PC-9 (cell line): ENCODE measurements around the gene MOV10.

Experiments used
- EZH2 ChIP-seq: fragments of 200-600 bp; sonication (generic); IDR thresholded peaks from 2 replicates; pipeline ENCODE4 v1.8.0; 2017; ENCODE audit warnings: antibody characterized with exemption, low read depth
- TF ChIP-seq, protein P1 (sequence below): fragments of 200-600 bp; sonication (generic); conservative IDR thresholded peaks from 2 replicates; pipeline ENCODE4 v1.6.1; 2017; ENCODE audit warnings: mixed run types, antibody characterized with exemption, mild to moderate bottlenecking, moderate library complexity

DNA sequence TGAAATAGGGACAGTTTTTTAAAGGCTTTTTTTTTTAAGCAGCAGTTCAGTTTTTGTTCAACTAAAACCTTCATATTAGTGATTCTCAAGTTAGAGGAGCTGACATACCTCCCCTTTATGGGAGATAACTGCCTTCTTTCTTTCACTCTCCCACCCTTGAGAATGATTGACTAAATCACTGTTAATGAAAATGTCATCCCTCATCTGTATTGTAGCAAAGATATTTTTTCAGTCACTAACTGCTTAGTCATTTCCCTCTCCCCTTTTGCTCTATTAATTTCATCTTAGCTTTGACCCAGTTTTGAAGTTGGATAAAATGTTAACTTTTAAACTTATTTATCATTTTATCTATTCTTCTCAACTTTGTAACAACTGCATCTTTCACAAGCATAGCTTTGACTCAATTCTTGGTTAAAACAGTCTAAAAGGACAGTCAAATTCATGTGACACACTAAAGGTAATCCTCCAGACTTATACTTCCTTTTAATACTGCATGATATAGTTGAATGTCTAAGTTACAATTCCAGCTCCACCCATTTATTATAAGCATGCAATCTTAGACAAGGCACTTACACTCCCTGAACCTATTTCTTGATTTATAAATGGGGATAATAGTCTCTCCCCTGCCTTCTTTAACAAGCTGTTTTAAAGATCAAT lies 37.7 kb upstream of the MOV10 start:
- TF ChIP-seq, protein P1, sequence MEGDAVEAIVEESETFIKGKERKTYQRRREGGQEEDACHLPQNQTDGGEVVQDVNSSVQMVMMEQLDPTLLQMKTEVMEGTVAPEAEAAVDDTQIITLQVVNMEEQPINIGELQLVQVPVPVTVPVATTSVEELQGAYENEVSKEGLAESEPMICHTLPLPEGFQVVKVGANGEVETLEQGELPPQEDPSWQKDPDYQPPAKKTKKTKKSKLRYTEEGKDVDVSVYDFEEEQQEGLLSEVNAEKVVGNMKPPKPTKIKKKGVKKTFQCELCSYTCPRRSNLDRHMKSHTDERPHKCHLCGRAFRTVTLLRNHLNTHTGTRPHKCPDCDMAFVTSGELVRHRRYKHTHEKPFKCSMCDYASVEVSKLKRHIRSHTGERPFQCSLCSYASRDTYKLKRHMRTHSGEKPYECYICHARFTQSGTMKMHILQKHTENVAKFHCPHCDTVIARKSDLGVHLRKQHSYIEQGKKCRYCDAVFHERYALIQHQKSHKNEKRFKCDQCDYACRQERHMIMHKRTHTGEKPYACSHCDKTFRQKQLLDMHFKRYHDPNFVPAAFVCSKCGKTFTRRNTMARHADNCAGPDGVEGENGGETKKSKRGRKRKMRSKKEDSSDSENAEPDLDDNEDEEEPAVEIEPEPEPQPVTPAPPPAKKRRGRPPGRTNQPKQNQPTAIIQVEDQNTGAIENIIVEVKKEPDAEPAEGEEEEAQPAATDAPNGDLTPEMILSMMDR, result no peak
- no peak for TF ChIP-seq EZH2
